Smooth muscle cell of the brain vasculature (primary cell): ENCODE data around the gene TENM3.

Experiments
- DNase-seq: peaks from one replicate; pipeline ENCODE4 v3.0.0-alpha.2; 2012; ENCODE audit warnings: low read depth, low spot score

Gene TENM3

GRCh38 chr4:182619660-182620059 lies 376.5 kb downstream of the TENM3 start:
- DNase-seq = no peak

DNA sequence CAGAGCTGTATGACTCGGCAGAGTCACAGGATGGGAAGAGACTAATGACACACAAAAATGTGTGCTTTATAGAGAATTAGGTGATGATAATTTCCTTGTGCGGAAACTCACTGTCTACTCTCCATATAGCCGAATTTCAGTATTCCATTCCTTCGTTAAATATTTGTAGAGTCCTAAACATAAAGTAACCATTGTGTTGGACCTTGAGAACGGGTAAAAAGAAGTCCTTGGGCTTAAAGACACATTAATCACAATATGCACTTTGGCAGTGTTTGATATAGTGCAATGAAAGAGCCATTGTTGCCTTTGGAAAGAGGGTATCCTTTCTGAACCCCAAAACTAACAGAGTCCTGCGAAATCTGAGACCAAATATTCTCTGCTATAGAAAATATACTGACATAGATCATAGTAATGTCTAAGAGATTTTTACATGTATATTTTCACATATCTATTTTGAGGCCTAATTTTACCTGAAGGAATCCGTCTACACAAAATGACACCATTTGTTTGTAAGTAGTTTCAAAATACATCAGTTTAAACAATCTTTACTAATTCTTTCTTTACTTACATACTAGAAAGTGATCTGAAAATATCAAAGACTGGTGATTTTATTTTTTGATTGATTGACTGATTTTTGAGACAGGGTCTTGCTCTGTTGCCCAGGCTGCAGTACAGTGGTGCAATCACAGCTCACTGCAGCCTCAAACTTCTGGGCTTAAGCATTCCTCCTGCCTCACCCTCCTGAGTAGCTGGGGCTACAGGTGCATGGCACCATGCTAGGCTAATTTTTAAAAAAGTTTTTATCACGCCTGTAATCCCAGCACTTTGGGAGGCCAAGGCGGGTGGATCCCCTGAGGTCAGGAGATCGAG lies 377.1 kb downstream of the TENM3 start:
- DNase-seq = no peak

- DNase-seq = no peak
These were observed 381.1 kb downstream of the TENM3 start for GRCh38 chr4:182624281-182624680.

GRCh38 chr4:182625193-182625592 lies 382.0 kb downstream of the TENM3 start:
- no peak for DNase-seq

DNA sequence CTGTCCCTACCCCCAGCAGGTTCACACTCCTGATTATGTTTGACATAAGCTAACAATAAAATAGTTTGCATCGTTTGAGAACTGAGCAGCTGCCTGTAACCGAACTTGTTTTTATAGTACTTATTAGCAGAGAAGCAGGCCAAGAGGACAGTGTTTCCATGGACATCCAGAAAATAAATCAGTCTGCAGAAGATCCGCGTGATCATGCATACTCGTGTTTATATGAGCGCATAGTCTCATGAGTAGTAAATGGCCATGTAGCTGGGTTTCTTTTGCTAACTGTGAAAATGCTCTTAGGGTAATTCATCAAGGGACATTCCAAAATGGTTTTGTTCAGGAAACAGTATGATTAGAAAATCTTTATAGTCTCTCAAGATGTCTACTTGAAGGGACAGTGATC lies 384.8 kb downstream of the TENM3 start:
- no peak for DNase-seq

DNA sequence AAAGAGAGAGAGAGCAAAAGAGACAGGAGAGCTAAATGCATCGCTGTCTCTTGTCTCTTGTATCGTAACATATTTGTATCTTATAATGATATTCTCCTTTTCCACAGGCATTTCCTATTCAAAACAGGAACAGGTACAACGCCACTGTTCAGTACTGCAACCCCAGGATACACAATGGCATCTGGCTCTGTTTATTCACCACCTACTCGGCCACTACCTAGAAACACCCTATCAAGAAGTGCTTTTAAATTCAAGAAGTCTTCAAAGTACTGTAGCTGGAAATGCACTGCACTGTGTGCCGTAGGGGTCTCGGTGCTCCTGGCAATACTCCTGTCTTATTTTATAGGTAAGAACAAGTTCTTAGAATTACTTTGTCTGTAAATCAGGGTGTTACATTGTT lies 385.3 kb downstream of the TENM3 start:
- DNase-seq = no peak

DNA sequence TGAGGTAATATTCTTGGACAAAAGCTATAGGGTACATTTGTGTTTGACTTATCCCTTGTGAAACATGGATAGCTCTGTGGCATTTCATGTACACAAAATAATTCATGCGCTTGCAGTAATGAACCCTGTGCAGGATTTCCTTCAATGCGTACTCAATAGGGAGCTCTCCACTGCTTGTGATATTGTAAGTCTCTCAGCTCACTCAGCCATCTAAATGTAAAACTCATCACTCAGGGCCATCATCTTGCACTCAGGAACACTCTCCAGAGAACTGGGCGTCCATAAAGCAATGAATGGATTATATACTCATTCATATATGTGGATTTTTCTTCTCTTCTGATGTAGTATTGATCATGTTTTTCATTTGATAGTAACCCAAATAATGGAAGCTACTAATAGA lies 385.9 kb downstream of the TENM3 start:
- DNase-seq = no peak

- DNase-seq = no peak
These were observed 397.3 kb downstream of the TENM3 start for GRCh38 chr4:182640491-182640890.

- no peak for DNase-seq
These were observed 397.7 kb downstream of the TENM3 start for GRCh38 chr4:182640932-182641331.

GRCh38 chr4:182642831-182643230 lies 399.6 kb downstream of the TENM3 start:
- no peak for DNase-seq

- no peak for DNase-seq
These were observed 400.8 kb downstream of the TENM3 start for GRCh38 chr4:182643801-182644682.

- no peak for DNase-seq
These were observed 401.5 kb downstream of the TENM3 start for GRCh38 chr4:182644683-182645050.

DNA sequence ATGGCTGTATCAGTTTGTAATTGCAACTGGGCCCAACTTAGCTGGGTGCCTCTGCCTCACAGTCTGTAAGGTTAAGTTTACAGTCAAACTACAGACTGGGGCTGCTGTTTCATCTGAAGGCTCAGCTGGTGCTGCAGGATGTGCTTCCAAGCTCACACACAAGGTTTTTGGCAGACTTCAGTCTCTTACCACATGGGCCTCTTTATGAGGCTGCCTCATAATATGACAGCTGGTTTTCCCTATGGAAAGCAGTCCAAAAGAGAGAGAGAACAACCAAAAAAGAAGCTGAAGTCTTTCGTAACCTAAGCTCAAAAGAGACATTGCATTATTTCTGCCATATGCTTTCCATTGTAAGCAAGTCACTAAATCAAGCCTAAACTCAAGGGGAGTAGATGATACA lies 402.3 kb downstream of the TENM3 start:
- no peak for DNase-seq

- no peak for DNase-seq
These were observed 404.6 kb downstream of the TENM3 start for GRCh38 chr4:182647646-182648300.

DNA sequence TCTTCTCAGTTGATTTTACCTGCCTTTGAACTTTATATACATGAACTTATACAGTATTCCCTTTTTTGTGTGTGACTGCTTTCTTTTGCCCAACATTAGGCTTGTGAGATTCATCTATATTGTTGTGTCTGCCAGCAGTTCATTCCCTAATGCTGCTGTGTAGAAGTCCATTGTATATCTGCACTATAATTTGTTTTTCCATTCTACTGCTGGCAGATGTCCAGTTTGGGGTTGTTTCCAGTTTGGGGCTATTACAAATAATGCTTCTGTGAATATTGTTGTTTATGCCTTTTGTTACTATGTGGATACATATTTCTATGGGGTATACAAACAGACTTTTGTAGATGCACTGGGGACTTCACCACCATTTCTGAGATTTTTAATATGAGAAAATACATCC lies 405.6 kb downstream of the TENM3 start:
- DNase-seq = no peak

DNA sequence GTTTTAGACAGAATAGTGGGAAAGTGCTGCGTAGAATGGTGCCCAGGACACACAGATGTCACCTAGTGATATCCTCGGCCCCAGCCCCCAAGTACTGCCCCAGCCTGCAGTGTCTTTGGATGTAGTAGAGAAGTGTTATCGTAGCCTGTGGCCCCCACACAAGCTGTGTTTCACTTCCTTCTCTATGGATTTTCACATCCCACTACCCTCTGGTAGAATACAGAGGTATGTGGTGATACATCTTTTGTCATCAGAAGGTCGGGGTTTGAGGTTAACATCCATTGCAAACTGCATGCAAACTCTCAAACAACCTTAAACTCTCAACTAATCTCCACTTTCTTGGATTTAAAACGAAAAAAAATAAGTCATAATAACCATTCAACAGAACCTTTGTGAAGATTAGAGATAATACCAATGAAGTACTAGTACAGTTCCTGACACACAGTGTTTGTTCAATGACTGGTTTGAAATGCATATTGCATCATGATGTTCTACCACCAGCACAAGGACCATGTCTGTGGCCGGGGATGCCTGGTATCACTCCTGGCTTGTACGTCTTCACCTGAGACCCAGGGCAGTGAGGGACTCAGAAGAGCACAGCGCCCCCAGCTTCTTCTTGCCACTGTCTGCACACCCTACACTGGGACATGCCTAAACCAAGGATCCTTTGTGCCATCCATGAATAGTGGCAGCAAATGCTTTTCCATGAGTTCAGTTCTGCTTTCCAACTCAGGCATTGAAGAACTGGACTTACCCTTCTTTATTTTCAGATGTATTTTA lies 406.7 kb downstream of the TENM3 start:
- no peak for DNase-seq

GRCh38 chr4:182653596-182653995 lies 410.4 kb downstream of the TENM3 start:
- DNase-seq = peak; percentile 28

DNA sequence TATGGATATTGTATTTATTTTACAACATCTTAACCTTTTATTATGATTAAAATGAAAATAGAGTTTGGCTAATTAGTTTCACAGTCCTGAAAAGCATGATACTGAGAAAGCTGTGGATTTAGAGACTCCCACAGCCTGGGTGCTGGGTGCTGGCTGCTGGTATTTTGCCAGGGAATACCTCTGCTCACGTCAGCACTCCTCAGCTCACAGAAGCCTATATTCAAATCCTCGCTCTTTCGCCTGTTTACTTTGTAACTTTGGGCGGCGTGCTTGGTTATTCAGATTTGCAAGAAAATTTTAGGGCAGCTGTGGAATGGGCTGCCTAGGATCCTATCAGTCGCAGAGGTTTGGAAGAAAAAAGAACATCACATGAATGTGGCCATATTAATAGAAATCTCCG lies 412.1 kb downstream of the TENM3 start:
- DNase-seq = no peak

GRCh38 chr4:182662551-182662950 lies 419.3 kb downstream of the TENM3 start:
- DNase-seq = no peak

DNA sequence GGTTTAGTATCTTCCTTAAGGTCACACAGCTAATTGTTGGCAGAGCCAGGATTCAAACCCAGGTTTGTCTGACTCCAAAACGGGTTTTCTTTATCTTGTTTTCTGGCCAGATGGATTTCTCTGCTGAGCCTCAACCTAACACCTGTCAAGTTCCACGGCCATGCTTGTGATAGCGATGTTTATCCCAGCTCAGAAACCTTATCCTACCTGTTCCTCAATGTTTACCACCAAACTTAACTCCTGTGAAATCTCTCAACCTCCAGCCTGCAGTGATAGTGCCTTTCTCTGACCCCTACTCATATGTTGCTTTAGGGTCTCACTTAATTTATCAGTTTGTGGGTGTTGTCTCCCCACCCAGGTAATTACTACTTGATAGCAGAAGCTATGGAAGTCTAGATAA lies 428.0 kb downstream of the TENM3 start:
- DNase-seq = no peak

DNA sequence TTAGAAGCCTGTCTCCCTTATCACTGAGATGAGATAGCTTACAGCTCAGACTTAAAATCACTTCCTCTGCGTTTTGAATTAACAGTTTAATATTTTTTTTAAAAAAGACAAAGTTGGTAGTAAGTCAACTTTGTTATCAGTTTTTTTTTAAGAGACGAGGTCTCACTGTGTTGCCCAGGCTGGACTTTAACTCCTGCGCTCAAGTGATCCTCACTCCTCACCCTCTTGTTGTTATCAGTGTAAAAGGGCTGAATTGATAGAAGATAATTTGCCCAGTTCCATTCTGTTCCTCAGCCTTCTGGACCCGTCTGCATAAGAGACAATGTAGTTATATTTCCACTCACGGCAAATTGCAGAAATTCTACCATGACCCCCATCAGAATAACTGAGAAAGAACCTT lies 428.5 kb downstream of the TENM3 start:
- DNase-seq = no peak

- DNase-seq = no peak
These were observed 435.4 kb downstream of the TENM3 start for GRCh38 chr4:182678590-182678989.
